Fibroblast of lung (primary cell): ENCODE results near the gene CAPZB.

Experiments used
- CTCF ChIP-seq, 2 donors: IDR thresholded peaks in 1 of 2; conservative IDR thresholded peaks in 1 of 2; 1 replicate in 1 of 2; 2 replicates in 1 of 2; pipeline ENCODE4 v1.5.1; 2011 to 2012; ENCODE audit warnings: low read length in 2 of 2, control low read depth in 1 of 2, inconsistent platforms in 1 of 2, low read depth in 1 of 2, mild to moderate bottlenecking in 1 of 2
- EZH2 ChIP-seq: IDR thresholded peaks from 2 replicates; pipeline ENCODE4 v1.5.1; 2012; ENCODE audit warnings: low read length, control low read depth, mild to moderate bottlenecking; ENCODE audit errors: missing control alignments

GRCh38 chr1:19385869-19386591 is 99.3 kb downstream of the CAPZB start:
- TF ChIP-seq CTCF (conservative IDR thresholded peaks at IDR 0.05 in 1 of 2, IDR thresholded peaks at IDR 0.05 in 1 of 2; ENCODE audit: low read depth in 1 of 2, low read length in 2 of 2) = no peak
- TF ChIP-seq EZH2 = no peak
